ENCODE measurements around the gene MCTP2.

DNA sequence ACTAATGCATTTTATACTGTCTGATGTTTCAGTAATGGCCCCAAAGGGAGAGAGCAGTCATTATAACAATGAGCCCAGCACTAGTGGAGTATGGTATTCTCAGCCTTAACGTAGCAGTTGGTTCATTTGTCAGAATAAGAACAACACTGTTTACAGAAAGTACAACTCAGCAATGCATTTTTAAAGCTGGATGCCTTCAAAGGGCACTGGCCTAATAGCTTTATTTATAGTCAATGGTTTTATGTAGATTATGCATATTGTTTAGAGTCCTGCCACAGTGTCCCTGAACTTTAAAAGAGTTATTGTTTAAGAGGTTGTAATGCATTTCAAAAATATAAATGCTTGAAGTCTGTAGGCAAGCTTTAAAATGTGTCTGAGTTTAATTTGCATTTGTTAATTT, 211.1 kb downstream of the MCTP2 start:
- no peak for TF ChIP-seq POLR2A (IDR thresholded peaks at IDR 0.05; ENCODE audit: low read depth, low read length)
- TF ChIP-seq POLR2AphosphoS5 (IDR thresholded peaks at IDR 0.05; ENCODE audit: low read depth, low read length): no peak

Measured in GM12892 (cell line).